MM.1S (cell line): ENCODE data around the gene PCDHB9.

Source experiments
- EZH2 ChIP-seq: fragments of 300-600 bp; sonication (generic); optimal IDR thresholded peaks from 2 replicates; pipeline ENCODE3; 2017; ENCODE audit warnings: low read depth, mild to moderate bottlenecking, antibody characterized with exemption, low read length, mixed read lengths
- TF ChIP-seq, protein P1 (sequence below): fragments of 300-600 bp; sonication (generic); IDR thresholded peaks from 2 replicates; pipeline ENCODE4 v1.5.1; 2016; ENCODE audit warnings: antibody characterized with exemption, low read length, mixed read lengths

- TF ChIP-seq, protein P1, sequence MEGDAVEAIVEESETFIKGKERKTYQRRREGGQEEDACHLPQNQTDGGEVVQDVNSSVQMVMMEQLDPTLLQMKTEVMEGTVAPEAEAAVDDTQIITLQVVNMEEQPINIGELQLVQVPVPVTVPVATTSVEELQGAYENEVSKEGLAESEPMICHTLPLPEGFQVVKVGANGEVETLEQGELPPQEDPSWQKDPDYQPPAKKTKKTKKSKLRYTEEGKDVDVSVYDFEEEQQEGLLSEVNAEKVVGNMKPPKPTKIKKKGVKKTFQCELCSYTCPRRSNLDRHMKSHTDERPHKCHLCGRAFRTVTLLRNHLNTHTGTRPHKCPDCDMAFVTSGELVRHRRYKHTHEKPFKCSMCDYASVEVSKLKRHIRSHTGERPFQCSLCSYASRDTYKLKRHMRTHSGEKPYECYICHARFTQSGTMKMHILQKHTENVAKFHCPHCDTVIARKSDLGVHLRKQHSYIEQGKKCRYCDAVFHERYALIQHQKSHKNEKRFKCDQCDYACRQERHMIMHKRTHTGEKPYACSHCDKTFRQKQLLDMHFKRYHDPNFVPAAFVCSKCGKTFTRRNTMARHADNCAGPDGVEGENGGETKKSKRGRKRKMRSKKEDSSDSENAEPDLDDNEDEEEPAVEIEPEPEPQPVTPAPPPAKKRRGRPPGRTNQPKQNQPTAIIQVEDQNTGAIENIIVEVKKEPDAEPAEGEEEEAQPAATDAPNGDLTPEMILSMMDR, result no peak
- TF ChIP-seq EZH2, result no peak
Observed at GRCh38 chr5:141236516-141237313, 49.8 kb downstream of the PCDHB9 start.
